Kidney (tissue), 14 donors: Measurements from ENCODE around the gene RPL19. TPM values are rescaled to one million over a fixed set of nuclear protein-coding genes. Genes with fewer than 3 reads are reported as not detected.

ENCODE experiments used
- DNase-seq, 5 donors: peaks; one replicate each; pipeline ENCODE4 v3.0.0-alpha.2; 2013 to 2020
- FAIRE-seq: peaks from 2 replicates; lab custom pipeline; 2012; peaks lifted over from hg19 to GRCh38; lab: Jason Lieb, UNC
- H3K27ac ChIP-seq, 2 donors: one replicate each; pipeline ENCODE4 v1.7.0; 2013; ENCODE audit warnings: low read depth in 2 of 2, low read length in 2 of 2, inconsistent platforms in 1 of 2
- H3K27me3 ChIP-seq: one replicate; pipeline ENCODE4 v1.7.1; 2013; ENCODE audit warnings: low read length, inconsistent platforms; ENCODE audit not compliant: control insufficient read depth, insufficient read depth
- H3K36me3 ChIP-seq, 3 donors: one replicate each; pipeline versions ENCODE4 v1.7.0 to v1.7.1; 2013; ENCODE audit warnings: low read length in 3 of 3, control low read depth in 1 of 3, inconsistent platforms in 1 of 3; ENCODE audit not compliant: insufficient read depth in 3 of 3, control insufficient read depth in 2 of 3
- H3K4me1 ChIP-seq, 3 donors: one replicate each; pipeline versions ENCODE4 v1.7.0 to v1.7.1; 2013; ENCODE audit warnings: low read length in 3 of 3, inconsistent platforms in 1 of 3, low read depth in 1 of 3; ENCODE audit not compliant: control insufficient read depth in 2 of 3, insufficient read depth in 2 of 3
- H3K4me3 ChIP-seq, 3 donors: one replicate each; pipeline versions ENCODE4 v1.7.0 to v1.8.1; 2013; ENCODE audit warnings: low read length in 3 of 3, control low read depth in 1 of 3, inconsistent platforms in 1 of 3
- H3K9ac ChIP-seq, 3 donors: one replicate each; pipeline versions ENCODE4 v1.7.0 to v1.7.1; 2013; ENCODE audit warnings: low read length in 3 of 3, control low read depth in 1 of 3, inconsistent platforms in 1 of 3
- H3K9me3 ChIP-seq, 3 donors: one replicate each; pipeline versions ENCODE4 v1.7.0 to v1.7.1; 2013; ENCODE audit warnings: low read length in 3 of 3, control low read depth in 1 of 3, inconsistent platforms in 1 of 3; ENCODE audit not compliant: control insufficient read depth in 2 of 3, insufficient read depth in 1 of 3
- CTCF ChIP-seq: IDR thresholded peaks from 3 replicates; pipeline ENCODE4 v1.5.1; 2012; ENCODE audit warnings: mild to moderate bottlenecking, moderate library complexity, borderline replicate concordance; ENCODE audit not compliant: insufficient read depth; ENCODE audit errors: extremely low read depth
- intact Hi-C: fragments of 100-400 bp; cut with DNase I; formaldehyde crosslinking; loops from one replicate; pipeline ENCODE4 v1.11.1; 2022
- polyA plus RNA-seq: library from polyadenylated mRNA; stranded (reverse); fragments of 350-450 nt; fragmentation: Illumina TruSeq; extraction: RNeasy Lipid Tissue Mini Kit (QIAGEN cat#74804); gene quantifications from one replicate; pipeline ENCODE4 v1.2.3, GENCODE V29; 2014; ENCODE audit warnings: low read depth, low replicate concordance; ENCODE audit not compliant: insufficient read depth
- total RNA-seq: library from RNA; stranded (reverse); fragmentation: NEBNext Ultra II Directional; extraction: Animal tissue kit (Norgen Biotek cat#: 25700); gene quantifications from one replicate; pipeline ENCODE4 v1.2.1, GENCODE V29; 2021
- donor health status: control.
- donor health status: control.
- donor health status: control.
- donor health status: control.
- donor health status: control.
- donor health status: DM: yes; HTN: yes; CAD: no.
- donor health status: Normal renal cell carcinoma (clear cell type).

Gene RPL19
- total and polyA plus RNA-seq, 2 donors from 2014 or later: 1,460 to 2,512 TPM

DNA sequence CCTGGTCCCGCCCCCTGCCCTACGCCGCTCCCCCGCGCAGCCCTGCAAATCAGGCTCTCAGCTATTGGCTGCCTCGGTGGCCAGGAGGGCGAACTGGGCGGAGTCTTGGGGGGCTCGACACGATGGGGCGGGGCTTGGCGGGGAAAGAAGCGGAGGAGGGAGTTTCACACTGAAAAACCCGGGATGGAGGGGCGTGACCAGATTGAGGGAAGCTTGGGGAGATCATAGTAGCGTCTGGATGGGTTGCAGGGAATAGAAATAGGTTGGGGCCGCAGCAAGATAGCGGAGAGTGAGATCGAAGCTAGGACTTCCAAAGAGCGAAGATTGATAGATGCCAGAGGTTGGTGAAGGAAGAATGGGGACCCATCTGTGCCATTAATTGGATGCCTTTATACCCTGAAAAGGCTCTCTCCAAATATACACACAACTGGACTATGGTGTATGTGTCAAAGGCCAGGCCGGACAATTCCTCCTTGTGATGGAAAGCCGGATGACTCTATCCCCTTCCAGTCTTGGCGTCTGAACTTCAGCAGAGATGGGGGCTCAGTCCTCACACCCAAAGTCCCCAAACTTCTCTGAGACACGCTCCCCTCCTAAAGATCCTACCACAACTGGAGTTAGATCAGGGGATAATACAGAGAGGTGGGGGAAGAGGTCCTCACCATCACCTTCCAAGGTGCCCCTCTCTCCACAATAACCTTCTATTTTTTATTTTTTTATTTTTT lies 26.0 kb downstream of the RPL19 start:
- Histone ChIP-seq H3K9me3 (no peaks in the 10 kb centered on the region), H3K36me3 (no peaks in the 10 kb centered on the region), H3K9ac (no peak overlapping the region), H3K27ac (no peak overlapping the region), H3K27me3 (peaks cover 4% of the 10 kb centered on the region), H3K4me3 (peak overlapping the region in 2 of 3 donors; percentile 43 to 51), H3K4me1 (peaks cover 0 to 3% (median 0%) of the 10 kb centered on the region in 3 donors)
- intact Hi-C loops: no loop called here
- DNase-seq (peak; percentile 95 to 97 (median 96)), FAIRE-seq (no peak)
- no peak for TF ChIP-seq CTCF

- H3K9me3 ChIP-seq: no peaks in the 10 kb centered on the region
- intact Hi-C loops: no loop called here
- peaks cover 0 to 8% (median 3%) of the 10 kb centered on the region in 3 donors for H3K4me1 ChIP-seq
- H3K36me3 ChIP-seq: no peaks in the 10 kb centered on the region
- no peak overlapping the region for H3K27ac ChIP-seq
- no peak overlapping the region for H3K4me3 ChIP-seq
- TF ChIP-seq CTCF: no peak
- DNase-seq (peak in 1 of 5 donors; percentile 43), FAIRE-seq (no peak)
- peaks cover 4% of the 10 kb centered on the region for H3K27me3 ChIP-seq
- H3K9ac ChIP-seq: no peak overlapping the region
These were observed 27.4 kb downstream of the RPL19 start for GRCh38 chr17:39227364-39227919.

GRCh38 chr17:39229274-39229913 lies 29.3 kb downstream of the RPL19 start:
- H3K9me3 ChIP-seq: no peaks in the 10 kb centered on the region
- intact Hi-C loops: no loop called here
- H3K4me3 ChIP-seq: no peak overlapping the region
- H3K36me3 ChIP-seq: no peaks in the 10 kb centered on the region
- no peak overlapping the region for H3K9ac ChIP-seq
- DNase-seq (peak in 2 of 5 donors; percentile 8 to 53), FAIRE-seq (no peak)
- no peak for TF ChIP-seq CTCF
- H3K27ac ChIP-seq: no peak overlapping the region
- peaks cover 4% of the 10 kb centered on the region for H3K27me3 ChIP-seq
- H3K4me1 ChIP-seq: peaks cover 0 to 8% (median 3%) of the 10 kb centered on the region in 3 donors
